ENCODE data around the gene EPGN. TPM values are rescaled to one million over a fixed set of nuclear protein-coding genes. Genes with fewer than 3 reads are reported as not detected.

EPGN gene
- polyA plus RNA-seq (2012; ENCODE audit: insufficient read depth, insufficient read length) = not detected

- DNase-seq (ENCODE audit: low read depth, low spot score) = no peak
- H3K4me3 ChIP-seq (ENCODE audit: low read length) = no peak within 1 kb of the TSS
Measured at GRCh38 chr4:74308215-74308614, at the start of gene EPGN. Gene EPGN, plus strand, starts transcription at chr4:74308470. Its CDS starts 64 bp downstream, at chr4:74308534.

GRCh38 chr4:74258963-74259362 lies 49.3 kb upstream of the EPGN start:
- no peak overlapping the region for H3K4me3 ChIP-seq (ENCODE audit: low read length)
- no peak for DNase-seq (ENCODE audit: low read depth, low spot score)

- H3K4me3 ChIP-seq (ENCODE audit: low read length) = no peak overlapping the region
- no peak for DNase-seq (ENCODE audit: low read depth, low spot score)
Measured at GRCh38 chr4:74260036-74260435, 48.2 kb upstream of the EPGN start.

- no peak for DNase-seq (ENCODE audit: low read depth, low spot score)
- no peak overlapping the region for H3K4me3 ChIP-seq (ENCODE audit: low read length)
Measured at GRCh38 chr4:74262522-74262921, 45.7 kb upstream of the EPGN start.

GRCh38 chr4:74263551-74263950 lies 44.7 kb upstream of the EPGN start:
- DNase-seq (ENCODE audit: low read depth, low spot score) = no peak
- no peak overlapping the region for H3K4me3 ChIP-seq (ENCODE audit: low read length)

GRCh38 chr4:74266081-74266480 lies 42.2 kb upstream of the EPGN start:
- DNase-seq (ENCODE audit: low read depth, low spot score) = no peak
- H3K4me3 ChIP-seq (ENCODE audit: low read length) = no peak overlapping the region

- no peak overlapping the region for H3K4me3 ChIP-seq (ENCODE audit: low read length)
- DNase-seq (ENCODE audit: low read depth, low spot score) = no peak
Measured at GRCh38 chr4:74267998-74268606, 40.2 kb upstream of the EPGN start.

GRCh38 chr4:74268643-74269042 lies 39.6 kb upstream of the EPGN start:
- no peak for DNase-seq (ENCODE audit: low read depth, low spot score)

GRCh38 chr4:74278490-74278889 lies 29.8 kb upstream of the EPGN start:
- no peak overlapping the region for H3K4me3 ChIP-seq (ENCODE audit: low read length)
- DNase-seq (ENCODE audit: low read depth, low spot score) = no peak

More at GRCh38 chr4:74268643-74269042, 39.6 kb upstream of the EPGN start:
- no peak overlapping the region for H3K4me3 ChIP-seq (ENCODE audit: low read length)

- no peak for DNase-seq (ENCODE audit: low read depth, low spot score)
- H3K4me3 ChIP-seq (ENCODE audit: low read length) = no peak overlapping the region
Measured at GRCh38 chr4:74279716-74280115, 28.6 kb upstream of the EPGN start.

GRCh38 chr4:74282926-74283325 lies 25.3 kb upstream of the EPGN start:
- DNase-seq (ENCODE audit: low read depth, low spot score) = no peak
- H3K4me3 ChIP-seq (ENCODE audit: low read length) = no peak overlapping the region

- DNase-seq (ENCODE audit: low read depth, low spot score) = no peak
- H3K4me3 ChIP-seq (ENCODE audit: low read length) = no peak overlapping the region
Measured at GRCh38 chr4:74283614-74284013, 24.7 kb upstream of the EPGN start.

GRCh38 chr4:74284053-74284452 lies 24.2 kb upstream of the EPGN start:
- no peak overlapping the region for H3K4me3 ChIP-seq (ENCODE audit: low read length)
- DNase-seq (ENCODE audit: low read depth, low spot score) = no peak

- H3K4me3 ChIP-seq (ENCODE audit: low read length) = no peak overlapping the region
- no peak for DNase-seq (ENCODE audit: low read depth, low spot score)
Measured at GRCh38 chr4:74287164-74287563, 21.1 kb upstream of the EPGN start.

GRCh38 chr4:74287791-74288190 lies 20.5 kb upstream of the EPGN start:
- H3K4me3 ChIP-seq (ENCODE audit: low read length) = no peak overlapping the region
- DNase-seq (ENCODE audit: low read depth, low spot score) = no peak

- no peak overlapping the region for H3K4me3 ChIP-seq (ENCODE audit: low read length)
- DNase-seq (ENCODE audit: low read depth, low spot score) = no peak
Measured at GRCh38 chr4:74291471-74291870, 16.8 kb upstream of the EPGN start.

GRCh38 chr4:74292111-74292870 lies 16.0 kb upstream of the EPGN start:
- no peak overlapping the region for H3K4me3 ChIP-seq (ENCODE audit: low read length)
- no peak for DNase-seq (ENCODE audit: low read depth, low spot score)

GRCh38 chr4:74293558-74293957 lies 14.7 kb upstream of the EPGN start:
- H3K4me3 ChIP-seq (ENCODE audit: low read length) = no peak overlapping the region
- DNase-seq (ENCODE audit: low read depth, low spot score) = no peak

- H3K4me3 ChIP-seq (ENCODE audit: low read length) = no peak overlapping the region
- no peak for DNase-seq (ENCODE audit: low read depth, low spot score)
Measured at GRCh38 chr4:74294681-74295080, 13.6 kb upstream of the EPGN start.

GRCh38 chr4:74297539-74297938 lies 10.7 kb upstream of the EPGN start:
- no peak for DNase-seq (ENCODE audit: low read depth, low spot score)
- H3K4me3 ChIP-seq (ENCODE audit: low read length) = no peak overlapping the region

- H3K4me3 ChIP-seq (ENCODE audit: low read length) = no peak overlapping the region
- no peak for DNase-seq (ENCODE audit: low read depth, low spot score)
Measured at GRCh38 chr4:74304095-74304625, 4.1 kb upstream of the EPGN start.
